ENCODE results near the gene POLK. TPM values are rescaled to one million over a fixed set of nuclear protein-coding genes. Genes with fewer than 3 reads are reported as not detected.
A peak's percentile ranks its signal among the peaks of the same experiment; 100 is the strongest.

POLK gene
- total and polyA plus RNA-seq, 2 of the 4 experiments (the other 2 are of a cell fraction), result 10.4 to 24.4 TPM

DNA sequence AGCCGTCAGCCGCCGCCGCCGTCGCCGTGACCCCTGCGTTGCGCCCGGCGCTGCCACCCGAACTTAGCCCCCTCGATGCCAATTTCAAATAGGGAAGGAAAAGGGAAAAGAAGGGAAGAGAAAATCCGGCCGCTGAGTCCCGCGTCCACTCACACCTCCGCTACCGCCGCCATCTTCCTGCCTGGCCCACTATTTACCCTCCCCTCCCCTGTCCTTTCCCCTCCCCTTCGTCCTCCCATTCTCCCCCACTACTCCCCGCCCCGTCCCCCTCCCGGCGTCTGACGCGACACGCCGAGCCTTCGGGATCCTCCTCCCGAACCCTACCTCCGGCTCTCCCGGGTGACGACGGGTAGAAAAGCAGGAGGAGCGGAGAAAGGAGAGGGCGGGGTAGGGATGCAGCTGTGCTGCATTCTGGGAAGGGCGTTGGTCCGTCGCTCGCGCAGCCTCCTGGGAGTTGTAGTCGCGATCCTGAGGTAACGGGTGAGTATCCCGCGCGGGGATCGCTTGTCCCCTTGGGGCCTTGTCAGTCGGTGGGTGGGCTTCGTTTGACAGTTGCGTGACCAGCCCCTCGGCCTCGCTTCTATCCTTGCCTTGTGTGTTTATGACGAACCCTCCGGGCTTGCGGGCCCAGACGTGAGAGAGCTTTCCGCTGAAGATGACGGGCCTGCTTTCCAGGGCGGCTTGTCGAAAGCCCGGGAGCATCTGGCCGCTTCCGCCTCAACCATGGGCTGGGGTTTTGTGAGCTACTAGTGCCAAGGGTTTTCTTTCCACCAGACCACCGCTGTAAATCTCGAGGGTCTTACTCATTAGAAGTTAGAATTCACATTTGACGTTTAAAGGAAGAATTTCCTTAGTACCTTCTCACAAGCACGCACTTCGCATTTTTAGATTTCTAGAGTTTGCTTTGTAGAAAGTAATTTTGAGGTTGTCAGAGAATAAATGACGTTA is at the start of gene POLK, which contains the start of gene CERT1 (continued):
- TF ChIP-seq, protein P1, sequence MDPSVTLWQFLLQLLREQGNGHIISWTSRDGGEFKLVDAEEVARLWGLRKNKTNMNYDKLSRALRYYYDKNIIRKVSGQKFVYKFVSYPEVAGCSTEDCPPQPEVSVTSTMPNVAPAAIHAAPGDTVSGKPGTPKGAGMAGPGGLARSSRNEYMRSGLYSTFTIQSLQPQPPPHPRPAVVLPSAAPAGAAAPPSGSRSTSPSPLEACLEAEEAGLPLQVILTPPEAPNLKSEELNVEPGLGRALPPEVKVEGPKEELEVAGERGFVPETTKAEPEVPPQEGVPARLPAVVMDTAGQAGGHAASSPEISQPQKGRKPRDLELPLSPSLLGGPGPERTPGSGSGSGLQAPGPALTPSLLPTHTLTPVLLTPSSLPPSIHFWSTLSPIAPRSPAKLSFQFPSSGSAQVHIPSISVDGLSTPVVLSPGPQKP (IDR thresholded peaks at IDR 0.05; ENCODE audit: borderline replicate concordance, low read depth, low read length), result no peak
- 0 out of 2 replicates have a peak, but pooled peaks have one; percentile 74 for TF ChIP-seq CHD1 (IDR thresholded peaks at IDR 0.05; ENCODE audit: low read depth, low read length)

DNA sequence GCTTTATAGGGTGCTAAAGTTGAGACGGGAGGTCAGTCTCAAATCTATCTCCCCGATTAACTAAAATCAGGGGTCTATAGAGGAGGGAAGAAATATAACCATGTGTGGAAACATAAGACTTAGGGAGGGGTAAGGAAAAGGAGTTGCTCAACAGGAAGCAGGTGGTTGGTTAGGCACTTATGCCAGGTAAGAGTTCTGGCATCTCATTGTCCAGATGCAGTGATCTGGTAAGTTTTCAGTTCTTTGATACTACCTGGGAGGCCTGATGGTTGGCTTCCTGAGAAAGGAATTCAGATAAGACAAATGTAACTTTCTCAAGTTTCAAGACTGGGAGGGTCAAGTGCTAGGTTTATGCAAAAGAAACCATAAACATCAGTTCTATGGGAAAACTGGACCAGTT is 48.0 kb upstream of the POLK start:
- H3K4me1 ChIP-seq (ENCODE audit: control insufficient read depth, insufficient read depth, low read length), result peaks cover 2% of the 10 kb centered on the region; the same call in 1 of the 2 replicates
- WGBS, 2 experiments (ENCODE audit: extremely low coverage in 2 of 2, insufficient read length in 1 of 2), result no CpG with 5 or more reads among the region's 2 CpGs
- TF ChIP-seq RAD21 (IDR thresholded peaks at IDR 0.05; ENCODE audit: low read length), result no peak
- TF ChIP-seq, protein P1 (IDR thresholded peaks at IDR 0.05; ENCODE audit: borderline replicate concordance, low read depth, low read length), result no peak
- no peak for TF ChIP-seq POLR2A (IDR thresholded peaks at IDR 0.05; ENCODE audit: low read depth, low read length)
- no peak for TF ChIP-seq CEBPB (IDR thresholded peaks at IDR 0.05; ENCODE audit: low read depth, low read length)
- TF ChIP-seq MAZ (IDR thresholded peaks at IDR 0.05; ENCODE audit: borderline replicate concordance, low read depth, low read length), result no peak
- TF ChIP-seq MAFK (IDR thresholded peaks at IDR 0.05; ENCODE audit: low read depth, low read length), result no peak
- TF ChIP-seq RFX5 (IDR thresholded peaks at IDR 0.05; ENCODE audit: low read depth, low read length), result no peak
- no peak for TF ChIP-seq RCOR1 (IDR thresholded peaks at IDR 0.05; ENCODE audit: insufficient replicate concordance, low read length)
- TF ChIP-seq, protein P2, sequence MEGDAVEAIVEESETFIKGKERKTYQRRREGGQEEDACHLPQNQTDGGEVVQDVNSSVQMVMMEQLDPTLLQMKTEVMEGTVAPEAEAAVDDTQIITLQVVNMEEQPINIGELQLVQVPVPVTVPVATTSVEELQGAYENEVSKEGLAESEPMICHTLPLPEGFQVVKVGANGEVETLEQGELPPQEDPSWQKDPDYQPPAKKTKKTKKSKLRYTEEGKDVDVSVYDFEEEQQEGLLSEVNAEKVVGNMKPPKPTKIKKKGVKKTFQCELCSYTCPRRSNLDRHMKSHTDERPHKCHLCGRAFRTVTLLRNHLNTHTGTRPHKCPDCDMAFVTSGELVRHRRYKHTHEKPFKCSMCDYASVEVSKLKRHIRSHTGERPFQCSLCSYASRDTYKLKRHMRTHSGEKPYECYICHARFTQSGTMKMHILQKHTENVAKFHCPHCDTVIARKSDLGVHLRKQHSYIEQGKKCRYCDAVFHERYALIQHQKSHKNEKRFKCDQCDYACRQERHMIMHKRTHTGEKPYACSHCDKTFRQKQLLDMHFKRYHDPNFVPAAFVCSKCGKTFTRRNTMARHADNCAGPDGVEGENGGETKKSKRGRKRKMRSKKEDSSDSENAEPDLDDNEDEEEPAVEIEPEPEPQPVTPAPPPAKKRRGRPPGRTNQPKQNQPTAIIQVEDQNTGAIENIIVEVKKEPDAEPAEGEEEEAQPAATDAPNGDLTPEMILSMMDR (conservative IDR thresholded peaks at IDR 0.05; ENCODE audit: low read depth, low read length), result no peak
- no peak overlapping the region for H3K18ac ChIP-seq (ENCODE audit: low read depth, low read length)
- no peak overlapping the region for H2AK9ac ChIP-seq (replicated peaks; ENCODE audit: low read depth, low read length, poor library complexity)
- H2BK15ac ChIP-seq (ENCODE audit: low read depth, low read length), result no peak overlapping the region
- no peak overlapping the region for H3K4ac ChIP-seq (ENCODE audit: low read depth, low read length)
- H2BK5ac ChIP-seq (ENCODE audit: low read depth, low read length, poor library complexity, severe bottlenecking), result no peak overlapping the region
- DNase-seq, result no peak
- no peak overlapping the region for H3K4me2 ChIP-seq (ENCODE audit: low read depth, low read length)
- intact Hi-C loops (cut with micrococcal nuclease) (no loop called here), in situ Hi-C loops (cut with MboI; ENCODE audit: low sequenced_read_pairs) (no loop called here), dilution Hi-C loops (cut with HindIII; ENCODE audit: low sequenced_read_pairs, unreplicated experiment) (no loop called here)
- H3K9ac ChIP-seq (ENCODE audit: low read depth, low read length), result no peak overlapping the region
- no TSS peak for BruUV-seq (replicated peaks)
- H3K27ac ChIP-seq (ENCODE audit: insufficient read depth, low read length), result no peak overlapping the region
- peaks cover 19% of the 10 kb centered on the region; the same call in 1 of the 2 replicates for H4K20me1 ChIP-seq (ENCODE audit: insufficient read depth, low read length)
- H4K8ac ChIP-seq (ENCODE audit: low read depth in 2 of 2, low read length in 2 of 2), result no peak overlapping the region
- CTCF ChIA-PET, result no interaction called here
- H2BK20ac ChIP-seq (ENCODE audit: low read depth, low read length), result no peak overlapping the region
- H3K4me3 ChIP-seq (ENCODE audit: insufficient read depth, low read depth, low read length), result no peak overlapping the region
- no peaks in the 10 kb centered on the region for H3K27me3 ChIP-seq (ENCODE audit: control insufficient read depth, insufficient read depth, low read length)
- POLR2A ChIA-PET (ENCODE audit: unreplicated experiment), result no interaction called here
- H3K14ac ChIP-seq (replicated peaks; ENCODE audit: low read depth, low read length), result no peak overlapping the region
- no peak overlapping the region for H2BK120ac ChIP-seq (ENCODE audit: low read depth, low read length)
- no peak for ATAC-seq (ENCODE audit: low read depth)
- peaks cover 4% of the 10 kb centered on the region for H3K9me1 ChIP-seq (ENCODE audit: insufficient read depth, low read length)
- peaks cover 36 to 52% of the 10 kb centered on the region in 2 experiments for H3K79me1 ChIP-seq (ENCODE audit: low read depth in 1 of 2, low read length in 2 of 2)
- H4K91ac ChIP-seq (ENCODE audit: insufficient read depth, low read depth, low read length), result no peak overlapping the region
- H3K23ac ChIP-seq (ENCODE audit: low read depth, low read length), result no peak overlapping the region
- H3K9me3 ChIP-seq (ENCODE audit: control insufficient read depth, insufficient read depth, low read length), result peaks cover 5% of the 10 kb centered on the region; the same call in 1 of the 2 replicates
- H3K36me3 ChIP-seq (ENCODE audit: control insufficient read depth, insufficient read depth, low read length), result no peaks in the 10 kb centered on the region
- H3K56ac ChIP-seq (ENCODE audit: extremely low read depth, insufficient read depth, low read length), result no peak overlapping the region
- no peak overlapping the region for H2AK5ac ChIP-seq (ENCODE audit: low read depth, low read length)
- no peak overlapping the region for H2AFZ ChIP-seq (replicated peaks; ENCODE audit: low read length, poor library complexity)
- H4K5ac ChIP-seq (ENCODE audit: low read depth, low read length), result no peak overlapping the region
